Activated T-helper 17 cell treated with anti-CD3 and anti-CD28 coated beads, Interleukin-2, amount 50 U/mL, for 72 hours (primary cell): ENCODE results near the gene CYB5RL. TPM values are rescaled to one million over a fixed set of nuclear protein-coding genes. Genes with fewer than 3 reads are reported as not detected.
"Not testable (repeated sequence)": the region's sequence is repeated elsewhere in the genome, so short reads cannot be mapped to it uniquely, and the experiment has no call there.

ENCODE experiments used
- ATAC-seq: fragments of 150-1000 bp; cut with Tn5 transposase; replicated peaks from 2 replicates; pipeline ENCODE4 v1.10.0; 2021; ENCODE audit warnings: mild to moderate bottlenecking, moderate library complexity
- H3K27ac Mint-ChIP-seq: one replicate; pipeline ENCODE4 v1.8.0; 2022; ENCODE audit warnings: mixed read lengths
- H3K27me3 Mint-ChIP-seq: one replicate; pipeline ENCODE4 v1.8.0; 2022; ENCODE audit warnings: mixed read lengths
- H3K36me3 Mint-ChIP-seq: one replicate; pipeline ENCODE4 v1.8.0; 2022; ENCODE audit warnings: low read depth, mild to moderate bottlenecking, mixed read lengths
- H3K4me1 Mint-ChIP-seq: one replicate; pipeline ENCODE4 v1.8.0; 2022; ENCODE audit warnings: mixed read lengths
- H3K4me3 Mint-ChIP-seq: one replicate; pipeline ENCODE4 v1.8.0; 2022; ENCODE audit warnings: mild to moderate bottlenecking, mixed read lengths
- H3K9me3 Mint-ChIP-seq: one replicate; pipeline ENCODE4 v1.8.0; 2022; ENCODE audit warnings: mixed read lengths
- total RNA-seq, 2 donors: library from RNA; stranded (reverse); gene quantifications; one replicate each; pipeline ENCODE4 v1.2.3, GENCODE V29; 2022

The CYB5RL gene
- total RNA-seq, 2 donors from 2014 or later: 11.9 to 12.7 TPM

GRCh38 chr1:54166357-54166756 lies 33.5 kb downstream of the CYB5RL start:
- H3K9me3 Mint-ChIP-seq, H3K4me1 Mint-ChIP-seq, H3K36me3 Mint-ChIP-seq, H3K27ac Mint-ChIP-seq, H3K4me3 Mint-ChIP-seq, H3K27me3 Mint-ChIP-seq, ATAC-seq: not testable (repeated sequence)

- no peak for ATAC-seq
- H3K27ac Mint-ChIP-seq: no peak overlapping the region
These were observed 34.7 kb downstream of the CYB5RL start for GRCh38 chr1:54165146-54165545.

GRCh38 chr1:54163573-54163972 lies 36.3 kb downstream of the CYB5RL start:
- H3K4me1 Mint-ChIP-seq: no peaks in the 10 kb centered on the region
- no peaks in the 10 kb centered on the region for H3K9me3 Mint-ChIP-seq
- H3K27me3 Mint-ChIP-seq: no peaks in the 10 kb centered on the region
- H3K36me3 Mint-ChIP-seq: no peaks in the 10 kb centered on the region
- H3K27ac Mint-ChIP-seq: no peak overlapping the region
- no peak for ATAC-seq
- no peak overlapping the region for H3K4me3 Mint-ChIP-seq

More at GRCh38 chr1:54165146-54165545, 34.7 kb downstream of the CYB5RL start:
- H3K36me3 Mint-ChIP-seq: no peaks in the 10 kb centered on the region
- no peaks in the 10 kb centered on the region for H3K27me3 Mint-ChIP-seq
- no peak overlapping the region for H3K4me3 Mint-ChIP-seq
- H3K4me1 Mint-ChIP-seq: no peaks in the 10 kb centered on the region
- no peaks in the 10 kb centered on the region for H3K9me3 Mint-ChIP-seq

GRCh38 chr1:54163051-54163450 lies 36.8 kb downstream of the CYB5RL start:
- Mint-ChIP-seq H3K9me3 (no peaks in the 10 kb centered on the region), H3K4me3 (no peak overlapping the region), H3K4me1 (no peaks in the 10 kb centered on the region), H3K36me3 (no peaks in the 10 kb centered on the region), H3K27me3 (no peaks in the 10 kb centered on the region), H3K27ac (no peak overlapping the region)
- no peak for ATAC-seq

- ATAC-seq: no peak
- Mint-ChIP-seq H3K4me1 (no peaks in the 10 kb centered on the region), H3K27me3 (no peaks in the 10 kb centered on the region), H3K36me3 (no peaks in the 10 kb centered on the region), H3K9me3 (no peaks in the 10 kb centered on the region), H3K27ac (no peak overlapping the region), H3K4me3 (no peak overlapping the region)
These were observed 38.2 kb downstream of the CYB5RL start for GRCh38 chr1:54161495-54162168.

GRCh38 chr1:54160351-54160750 lies 39.5 kb downstream of the CYB5RL start:
- no peak overlapping the region for H3K27ac Mint-ChIP-seq
- no peaks in the 10 kb centered on the region for H3K36me3 Mint-ChIP-seq
- H3K4me1 Mint-ChIP-seq: no peaks in the 10 kb centered on the region
- no peaks in the 10 kb centered on the region for H3K9me3 Mint-ChIP-seq
- H3K27me3 Mint-ChIP-seq: no peaks in the 10 kb centered on the region
- no peak overlapping the region for H3K4me3 Mint-ChIP-seq
- no peak for ATAC-seq

GRCh38 chr1:54159733-54160316 lies 40.0 kb downstream of the CYB5RL start:
- no peak overlapping the region for H3K4me3 Mint-ChIP-seq
- no peaks in the 10 kb centered on the region for H3K9me3 Mint-ChIP-seq
- no peaks in the 10 kb centered on the region for H3K27me3 Mint-ChIP-seq
- H3K27ac Mint-ChIP-seq: no peak overlapping the region
- no peaks in the 10 kb centered on the region for H3K4me1 Mint-ChIP-seq
- no peaks in the 10 kb centered on the region for H3K36me3 Mint-ChIP-seq
- ATAC-seq: no peak

GRCh38 chr1:54158071-54158470 lies 41.8 kb downstream of the CYB5RL start:
- no peak overlapping the region for H3K27ac Mint-ChIP-seq
- H3K4me3 Mint-ChIP-seq: no peak overlapping the region
- no peaks in the 10 kb centered on the region for H3K9me3 Mint-ChIP-seq
- ATAC-seq: no peak
- H3K27me3 Mint-ChIP-seq: no peaks in the 10 kb centered on the region
- no peaks in the 10 kb centered on the region for H3K4me1 Mint-ChIP-seq
- no peaks in the 10 kb centered on the region for H3K36me3 Mint-ChIP-seq

- Mint-ChIP-seq H3K27me3 (no peaks in the 10 kb centered on the region), H3K27ac (no peak overlapping the region), H3K36me3 (no peaks in the 10 kb centered on the region), H3K4me1 (no peaks in the 10 kb centered on the region), H3K9me3 (no peaks in the 10 kb centered on the region), H3K4me3 (no peak overlapping the region)
- ATAC-seq: no peak
These were observed 42.4 kb downstream of the CYB5RL start for GRCh38 chr1:54157401-54157800.

- no peak for ATAC-seq
These were observed 42.8 kb downstream of the CYB5RL start for GRCh38 chr1:54156986-54157385.

GRCh38 chr1:54156201-54156600 lies 43.6 kb downstream of the CYB5RL start:
- no peaks in the 10 kb centered on the region for H3K36me3 Mint-ChIP-seq
- H3K9me3 Mint-ChIP-seq: no peaks in the 10 kb centered on the region
- no peak overlapping the region for H3K4me3 Mint-ChIP-seq
- H3K27me3 Mint-ChIP-seq: no peaks in the 10 kb centered on the region
- no peak for ATAC-seq
- H3K27ac Mint-ChIP-seq: no peak overlapping the region
- no peaks in the 10 kb centered on the region for H3K4me1 Mint-ChIP-seq

More at GRCh38 chr1:54156986-54157385, 42.8 kb downstream of the CYB5RL start:
- Mint-ChIP-seq H3K4me1 (no peaks in the 10 kb centered on the region), H3K27ac (no peak overlapping the region), H3K4me3 (no peak overlapping the region), H3K36me3 (no peaks in the 10 kb centered on the region), H3K27me3 (no peaks in the 10 kb centered on the region), H3K9me3 (no peaks in the 10 kb centered on the region)

- H3K9me3 Mint-ChIP-seq: no peaks in the 10 kb centered on the region
- H3K27me3 Mint-ChIP-seq: no peaks in the 10 kb centered on the region
- no peaks in the 10 kb centered on the region for H3K4me1 Mint-ChIP-seq
- H3K36me3 Mint-ChIP-seq: no peaks in the 10 kb centered on the region
- H3K27ac Mint-ChIP-seq: no peak overlapping the region
- H3K4me3 Mint-ChIP-seq: no peak overlapping the region
- ATAC-seq: no peak
These were observed 46.0 kb downstream of the CYB5RL start for GRCh38 chr1:54153535-54154439.

- Mint-ChIP-seq H3K27me3 (no peaks in the 10 kb centered on the region), H3K9me3 (no peaks in the 10 kb centered on the region), H3K27ac (no peak within 1 kb of the TSS), H3K36me3 (no peaks in the 10 kb centered on the region), H3K4me1 (no peaks in the 10 kb centered on the region), H3K4me3 (no peak within 1 kb of the TSS)
- no peak for ATAC-seq
These were observed 47.1 kb downstream of the CYB5RL start, which contains the start of gene CDCP2 for GRCh38 chr1:54152696-54153095. CDCP2 (minus strand) TSS chr1:54153000; CDS start chr1:54152922, 78 bp downstream.

- no peaks in the 10 kb centered on the region for H3K4me1 Mint-ChIP-seq
- no peak overlapping the region for H3K27ac Mint-ChIP-seq
- no peaks in the 10 kb centered on the region for H3K9me3 Mint-ChIP-seq
- no peak overlapping the region for H3K4me3 Mint-ChIP-seq
- H3K36me3 Mint-ChIP-seq: no peaks in the 10 kb centered on the region
- no peak for ATAC-seq
- no peaks in the 10 kb centered on the region for H3K27me3 Mint-ChIP-seq
These were observed 48.8 kb downstream of the CYB5RL start for GRCh38 chr1:54151013-54151412.
